ENCODE results near the gene GMFB.
A peak's percentile ranks its signal among the peaks of the same experiment; 100 is the strongest.

Gene GMFB

GRCh38 chr14:54503486-54503885 lies 14.7 kb upstream of the GMFB start:
- Mint-ChIP-seq H3K4me3 (no peak overlapping the region), H3K27ac (no peak overlapping the region), H3K27me3 (peaks cover 11% of the 10 kb centered on the region), H3K36me3 (ENCODE audit: low read depth) (no peaks in the 10 kb centered on the region), H3K4me1 (ENCODE audit: low read depth) (peaks cover 3% of the 10 kb centered on the region), H3K9me3 (no peaks in the 10 kb centered on the region)
- DNase-seq, result no peak

- DNase-seq, result no peak
- Mint-ChIP-seq H3K4me1 (ENCODE audit: low read depth) (peaks cover 3% of the 10 kb centered on the region), H3K36me3 (ENCODE audit: low read depth) (no peaks in the 10 kb centered on the region)
These were observed 13.8 kb upstream of the GMFB start for GRCh38 chr14:54502602-54503001.

GRCh38 chr14:54501480-54501879 lies 12.7 kb upstream of the GMFB start:
- Mint-ChIP-seq H3K27me3 (peaks cover 16% of the 10 kb centered on the region), H3K9me3 (no peaks in the 10 kb centered on the region), H3K4me1 (ENCODE audit: low read depth) (peaks cover 3% of the 10 kb centered on the region), H3K27ac (no peak overlapping the region), H3K36me3 (ENCODE audit: low read depth) (no peaks in the 10 kb centered on the region), H3K4me3 (no peak overlapping the region)
- no peak for DNase-seq

More at GRCh38 chr14:54502602-54503001, 13.8 kb upstream of the GMFB start:
- H3K27ac Mint-ChIP-seq, result no peak overlapping the region
- H3K27me3 Mint-ChIP-seq, result peaks cover 16% of the 10 kb centered on the region
- H3K9me3 Mint-ChIP-seq, result no peaks in the 10 kb centered on the region
- H3K4me3 Mint-ChIP-seq, result no peak overlapping the region

- Mint-ChIP-seq H3K27ac (no peak overlapping the region), H3K4me1 (ENCODE audit: low read depth) (peaks cover 6% of the 10 kb centered on the region), H3K27me3 (peaks cover 16% of the 10 kb centered on the region)
These were observed 12.0 kb upstream of the GMFB start for GRCh38 chr14:54500744-54501143.

GRCh38 chr14:54498579-54498978 lies 9.8 kb upstream of the GMFB start:
- no peak for DNase-seq
- Mint-ChIP-seq H3K36me3 (ENCODE audit: low read depth) (no peaks in the 10 kb centered on the region), H3K4me1 (ENCODE audit: low read depth) (peaks cover 6% of the 10 kb centered on the region), H3K27me3 (peaks cover 16% of the 10 kb centered on the region), H3K27ac (no peak overlapping the region), H3K4me3 (no peak overlapping the region), H3K9me3 (no peaks in the 10 kb centered on the region)

More at GRCh38 chr14:54500744-54501143, 12.0 kb upstream of the GMFB start:
- DNase-seq, result no peak
- H3K36me3 Mint-ChIP-seq (ENCODE audit: low read depth), result no peaks in the 10 kb centered on the region
- no peaks in the 10 kb centered on the region for H3K9me3 Mint-ChIP-seq
- no peak overlapping the region for H3K4me3 Mint-ChIP-seq

- H3K9me3 Mint-ChIP-seq, result no peaks in the 10 kb centered on the region
- peaks cover 16% of the 10 kb centered on the region for H3K27me3 Mint-ChIP-seq
- H3K36me3 Mint-ChIP-seq (ENCODE audit: low read depth), result no peaks in the 10 kb centered on the region
- peaks cover 6% of the 10 kb centered on the region for H3K4me1 Mint-ChIP-seq (ENCODE audit: low read depth)
- H3K4me3 Mint-ChIP-seq, result no peak overlapping the region
- no peak for DNase-seq
- no peak overlapping the region for H3K27ac Mint-ChIP-seq
These were observed 9.3 kb upstream of the GMFB start for GRCh38 chr14:54498095-54498531.

GRCh38 chr14:54497224-54497623 lies 8.4 kb upstream of the GMFB start:
- Mint-ChIP-seq H3K27me3 (peaks cover 14% of the 10 kb centered on the region), H3K4me3 (no peak overlapping the region), H3K4me1 (ENCODE audit: low read depth) (peaks cover 3% of the 10 kb centered on the region), H3K9me3 (no peaks in the 10 kb centered on the region), H3K27ac (no peak overlapping the region), H3K36me3 (ENCODE audit: low read depth) (no peaks in the 10 kb centered on the region)
- DNase-seq, result no peak

- H3K9me3 Mint-ChIP-seq, result no peaks in the 10 kb centered on the region
- peaks cover 3% of the 10 kb centered on the region for H3K27me3 Mint-ChIP-seq
- H3K36me3 Mint-ChIP-seq (ENCODE audit: low read depth), result peaks cover 1% of the 10 kb centered on the region
- peaks cover 21% of the 10 kb centered on the region for H3K4me1 Mint-ChIP-seq (ENCODE audit: low read depth)
- no peak for DNase-seq
- H3K27ac Mint-ChIP-seq, result no peak overlapping the region
- H3K4me3 Mint-ChIP-seq, result no peak overlapping the region
These were observed 4.5 kb upstream of the GMFB start for GRCh38 chr14:54493293-54493692.

GRCh38 chr14:54490445-54491175 lies 1.8 kb upstream of the GMFB start:
- Mint-ChIP-seq H3K4me1 (ENCODE audit: low read depth) (peaks cover 40% of the 10 kb centered on the region), H3K27me3 (no peaks in the 10 kb centered on the region), H3K36me3 (ENCODE audit: low read depth) (peaks cover 21% of the 10 kb centered on the region), H3K4me3 (no peak overlapping the region), H3K9me3 (no peaks in the 10 kb centered on the region), H3K27ac (no peak overlapping the region)
- no peak for DNase-seq

- peaks cover 47% of the 10 kb centered on the region for H3K4me1 Mint-ChIP-seq (ENCODE audit: low read depth)
- H3K36me3 Mint-ChIP-seq (ENCODE audit: low read depth), result peaks cover 26% of the 10 kb centered on the region
- DNase-seq, result no peak
- H3K4me3 Mint-ChIP-seq, result peak overlapping the region; percentile 90
- H3K27me3 Mint-ChIP-seq, result no peaks in the 10 kb centered on the region
- peak overlapping the region; percentile 94 for H3K27ac Mint-ChIP-seq
- H3K9me3 Mint-ChIP-seq, result no peaks in the 10 kb centered on the region
These were observed 1.1 kb upstream of the GMFB start for GRCh38 chr14:54489731-54490444.

GRCh38 chr14:54489318-54489683 lies 521 bp upstream of the GMFB start:
- H3K4me3 Mint-ChIP-seq, result peak overlapping the region; percentile 90
- H3K27ac Mint-ChIP-seq, result peak overlapping the region; percentile 94
- H3K36me3 Mint-ChIP-seq (ENCODE audit: low read depth), result peaks cover 31% of the 10 kb centered on the region
- H3K9me3 Mint-ChIP-seq, result no peaks in the 10 kb centered on the region
- peaks cover 53% of the 10 kb centered on the region for H3K4me1 Mint-ChIP-seq (ENCODE audit: low read depth)
- no peaks in the 10 kb centered on the region for H3K27me3 Mint-ChIP-seq
- no peak for DNase-seq

- H3K4me3 Mint-ChIP-seq, result peak overlapping the region; percentile 90
- peak overlapping the region; percentile 93 for H3K27ac Mint-ChIP-seq
- H3K27me3 Mint-ChIP-seq, result no peaks in the 10 kb centered on the region
- H3K36me3 Mint-ChIP-seq (ENCODE audit: low read depth), result peaks cover 38% of the 10 kb centered on the region
- peaks cover 62% of the 10 kb centered on the region for H3K4me1 Mint-ChIP-seq (ENCODE audit: low read depth)
- DNase-seq, result no peak
- H3K9me3 Mint-ChIP-seq, result no peaks in the 10 kb centered on the region
These were observed 498 bp downstream of the GMFB start for GRCh38 chr14:54488318-54488645.

- H3K27me3 Mint-ChIP-seq, result no peaks in the 10 kb centered on the region
These were observed 1.0 kb downstream of the GMFB start for GRCh38 chr14:54487771-54488170.

GRCh38 chr14:54486685-54487084 lies 2.1 kb downstream of the GMFB start:
- no peaks in the 10 kb centered on the region for H3K27me3 Mint-ChIP-seq
- peaks cover 54% of the 10 kb centered on the region for H3K36me3 Mint-ChIP-seq (ENCODE audit: low read depth)
- H3K4me3 Mint-ChIP-seq, result peak overlapping the region; percentile 90
- peak overlapping the region; percentile 93 for H3K27ac Mint-ChIP-seq
- H3K4me1 Mint-ChIP-seq (ENCODE audit: low read depth), result peaks cover 73% of the 10 kb centered on the region
- no peak for DNase-seq
- H3K9me3 Mint-ChIP-seq, result no peaks in the 10 kb centered on the region

More at GRCh38 chr14:54487771-54488170, 1.0 kb downstream of the GMFB start:
- Mint-ChIP-seq H3K4me3 (peak overlapping the region; percentile 90), H3K36me3 (ENCODE audit: low read depth) (peaks cover 43% of the 10 kb centered on the region), H3K27ac (peak overlapping the region; percentile 93), H3K4me1 (ENCODE audit: low read depth) (peaks cover 67% of the 10 kb centered on the region), H3K9me3 (no peaks in the 10 kb centered on the region)
- no peak for DNase-seq

GRCh38 chr14:54483846-54484245 lies 4.9 kb downstream of the GMFB start:
- Mint-ChIP-seq H3K4me3 (no peak overlapping the region), H3K27ac (peak overlapping the region; percentile 83), H3K9me3 (no peaks in the 10 kb centered on the region), H3K36me3 (ENCODE audit: low read depth) (peaks cover 79% of the 10 kb centered on the region), H3K27me3 (no peaks in the 10 kb centered on the region), H3K4me1 (ENCODE audit: low read depth) (peaks cover 57% of the 10 kb centered on the region)
- DNase-seq, result no peak
